Type B pancreatic cell (in vitro differentiated cells): Measurements from ENCODE around the gene DAGLA. TPM values are rescaled to one million over a fixed set of nuclear protein-coding genes. Genes with fewer than 3 reads are reported as not detected.
A peak's percentile ranks its signal among the peaks of the same experiment; 100 is the strongest.
"Not testable (repeated sequence)": the region's sequence is repeated elsewhere in the genome, so short reads cannot be mapped to it uniquely, and the experiment has no call there.

Experiments
- DNase-seq: peaks from one replicate; pipeline ENCODE4 v3.0.0; 2021; ENCODE audit warnings: mixed read lengths; ENCODE audit not compliant: unreplicated experiment; ENCODE audit errors: extremely low spot score
- H3K27ac Mint-ChIP-seq: 2 replicates; pipeline ENCODE4 v1.8.0; 2021; ENCODE audit warnings: mild to moderate bottlenecking, mixed read lengths
- H3K27me3 Mint-ChIP-seq: 2 replicates; pipeline ENCODE4 v1.8.0; 2021; ENCODE audit warnings: mixed read lengths
- H3K36me3 Mint-ChIP-seq: 2 replicates; pipeline ENCODE4 v1.8.0; 2021; ENCODE audit warnings: mixed read lengths
- H3K4me1 Mint-ChIP-seq: one replicate; pipeline ENCODE4 v1.8.0; 2021; ENCODE audit warnings: mixed read lengths; ENCODE audit not compliant: unreplicated experiment
- H3K4me3 Mint-ChIP-seq: 2 replicates; pipeline ENCODE4 v1.8.0; 2021; ENCODE audit warnings: mild to moderate bottlenecking, mixed read lengths
- H3K9me3 Mint-ChIP-seq: 2 replicates; pipeline ENCODE4 v1.8.0; 2021; ENCODE audit warnings: mixed read lengths
- CTCF ChIP-seq: fragments of 200-600 bp; sonication (generic); conservative IDR thresholded peaks from 2 replicates; pipeline ENCODE4 v1.5.0; 2021; ENCODE audit warnings: antibody characterized with exemption, mild to moderate bottlenecking
- total RNA-seq: library from RNA; stranded (reverse); gene quantifications from 2 replicates; pipeline ENCODE4 v1.2.1, GENCODE V29; 2021; ENCODE audit warnings: low replicate concordance

Gene DAGLA
- total RNA-seq, 1 donor from 2014 or later = 7.8 TPM

- TF ChIP-seq CTCF = no peak
- peaks cover 14% of the 10 kb centered on the region for H3K27me3 Mint-ChIP-seq
- H3K4me3 Mint-ChIP-seq = no peak overlapping the region
- no peak overlapping the region for H3K27ac Mint-ChIP-seq
- no peaks in the 10 kb centered on the region for H3K36me3 Mint-ChIP-seq
- peaks cover 15% of the 10 kb centered on the region for H3K4me1 Mint-ChIP-seq
- H3K9me3 Mint-ChIP-seq = no peaks in the 10 kb centered on the region
- no peak for DNase-seq
These were observed 29.2 kb upstream of the DAGLA start for GRCh38 chr11:61650781-61651571.

- Mint-ChIP-seq H3K27me3 (peaks cover 14% of the 10 kb centered on the region), H3K27ac (peak overlapping the region; percentile 76), H3K4me3 (no peak overlapping the region), H3K4me1 (peaks cover 15% of the 10 kb centered on the region), H3K9me3 (no peaks in the 10 kb centered on the region), H3K36me3 (no peaks in the 10 kb centered on the region)
- no peak for TF ChIP-seq CTCF
- DNase-seq = no peak
These were observed 28.1 kb upstream of the DAGLA start for GRCh38 chr11:61652135-61652534.

- peak overlapping the region; percentile 86 for H3K27ac Mint-ChIP-seq
- peaks cover 14% of the 10 kb centered on the region for H3K27me3 Mint-ChIP-seq
- no peak overlapping the region for H3K4me3 Mint-ChIP-seq
These were observed 25.8 kb upstream of the DAGLA start for GRCh38 chr11:61654397-61654829.

GRCh38 chr11:61655266-61656159 lies 24.7 kb upstream of the DAGLA start:
- not testable (repeated sequence) for H3K36me3 Mint-ChIP-seq, H3K4me3 Mint-ChIP-seq, DNase-seq, H3K9me3 Mint-ChIP-seq
- Mint-ChIP-seq H3K27me3 (peaks cover 14% of the 10 kb centered on the region), H3K4me1 (peaks cover 15% of the 10 kb centered on the region), H3K27ac (peak overlapping the region; percentile 86)

More at GRCh38 chr11:61654397-61654829, 25.8 kb upstream of the DAGLA start:
- no peak for TF ChIP-seq CTCF
- Mint-ChIP-seq H3K36me3 (no peaks in the 10 kb centered on the region), H3K9me3 (no peaks in the 10 kb centered on the region), H3K4me1 (peaks cover 15% of the 10 kb centered on the region)
- no peak for DNase-seq

GRCh38 chr11:61656347-61657077 lies 23.7 kb upstream of the DAGLA start:
- DNase-seq = no peak
- Mint-ChIP-seq H3K27me3 (peaks cover 14% of the 10 kb centered on the region), H3K27ac (peak overlapping the region; percentile 48), H3K36me3 (no peaks in the 10 kb centered on the region), H3K9me3 (no peaks in the 10 kb centered on the region), H3K4me1 (peaks cover 15% of the 10 kb centered on the region), H3K4me3 (no peak overlapping the region)
- TF ChIP-seq CTCF = no peak
